ENCODE data around the gene KIF6. TPM values are rescaled to one million over a fixed set of nuclear protein-coding genes. Genes with fewer than 3 reads are reported as not detected.

Gene KIF6
- total and polyA plus RNA-seq, 2 of the 8 experiments (the other 6 are each of a cell fraction or from before 2014, with no cell fraction given), result 0.53 to 0.65 TPM

DNA sequence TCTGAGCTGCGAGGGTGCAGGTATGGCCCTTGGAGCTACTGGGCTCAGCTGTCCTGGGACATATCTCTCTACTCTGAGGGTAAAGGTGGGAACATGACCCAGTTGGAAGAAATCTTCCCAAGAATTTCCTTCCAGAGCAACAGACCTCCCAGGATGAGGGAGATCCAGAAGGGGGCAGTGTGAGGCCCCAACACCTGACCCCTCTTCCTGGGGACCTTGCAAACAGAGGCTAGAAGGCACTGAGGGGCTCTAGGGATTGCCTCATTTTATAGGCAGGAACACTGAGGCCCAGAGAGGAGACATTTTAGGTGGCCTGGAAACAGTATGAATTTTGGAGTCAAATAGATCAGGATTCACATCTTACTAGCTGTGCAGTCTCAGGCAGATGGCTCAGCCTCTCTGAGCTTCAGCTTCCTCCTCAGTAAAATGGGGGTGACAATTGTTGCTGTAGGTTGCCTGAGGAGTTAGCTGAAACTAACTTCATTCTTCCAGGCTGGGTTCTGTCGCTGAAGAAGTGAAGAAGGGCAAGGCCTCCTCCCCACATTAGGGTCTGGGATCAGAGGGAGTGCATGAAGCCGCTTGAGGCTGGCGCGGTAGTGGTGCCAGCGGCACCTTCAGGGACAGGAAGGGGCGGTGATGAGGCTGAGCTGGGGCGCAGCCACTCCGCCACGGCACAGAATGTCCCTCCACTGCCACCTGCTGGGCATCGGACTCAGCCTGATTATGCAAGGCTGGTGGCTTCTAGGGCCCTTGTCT lies 422.4 kb downstream of the KIF6 start (continued):
- TF ChIP-seq CREB1 (IDR thresholded peaks at IDR 0.05) (peak; percentile 41; the same call in 1 of the 2 replicates), BACH1 (IDR thresholded peaks at IDR 0.05; ENCODE audit: low read length) (no peak), SRF (IDR thresholded peaks at IDR 0.05; ENCODE audit: low read depth, low read length) (no peak), FOSL1 (IDR thresholded peaks at IDR 0.05; ENCODE audit: insufficient read depth, low read depth, low read length) (no peak), CTBP2 (IDR thresholded peaks at IDR 0.05; ENCODE audit: borderline replicate concordance, insufficient read depth, insufficient read length, low read length) (no peak), POLR2A (IDR thresholded peaks at IDR 0.05; ENCODE audit: control extremely low read depth in 1 of 2, low read depth in 2 of 2, low read length in 2 of 2) (no peak), BRCA1 (IDR thresholded peaks at IDR 0.05; ENCODE audit: low read depth, low read length) (no peak), CBX8 (IDR thresholded peaks at IDR 0.05; ENCODE audit: borderline replicate concordance, low read depth, low read length) (no peak), GABPA (IDR thresholded peaks at IDR 0.05; ENCODE audit: borderline replicate concordance, insufficient read depth, low read length) (0 out of 2 replicates have a peak, but pooled peaks have one; percentile 41), JUN (IDR thresholded peaks at IDR 0.05; ENCODE audit: low read depth, low read length) (no peak), RFX5 (IDR thresholded peaks at IDR 0.05; ENCODE audit: borderline replicate concordance, low read depth, low read length) (no peak), SIRT6 (IDR thresholded peaks at IDR 0.05; ENCODE audit: low read length) (no peak), RBBP5 (IDR thresholded peaks at IDR 0.05; ENCODE audit: borderline replicate concordance, low read depth, low read length) (no peak), EP300 (IDR thresholded peaks at IDR 0.05; ENCODE audit: borderline replicate concordance in 1 of 2, low read depth in 2 of 2, low read length in 2 of 2) (no peak), RXRA (IDR thresholded peaks at IDR 0.05; ENCODE audit: insufficient read depth, low read depth, low read length) (no peak), CBX5 (IDR thresholded peaks at IDR 0.05; ENCODE audit: low read depth, low read length) (no peak), TBP (IDR thresholded peaks at IDR 0.05; ENCODE audit: low read depth, low read length) (peak; percentile 67; the same call in 1 of the 2 replicates), TAF7 (optimal IDR thresholded peaks at IDR 0.05; ENCODE audit: borderline replicate concordance, low read depth, low read length) (no peak), ASH2L (IDR thresholded peaks at IDR 0.05; ENCODE audit: low read length) (no peak), EGR1 (IDR thresholded peaks at IDR 0.05; ENCODE audit: borderline replicate concordance, low read depth, low read length) (no peak)
- TF ChIP-seq, protein P1, sequence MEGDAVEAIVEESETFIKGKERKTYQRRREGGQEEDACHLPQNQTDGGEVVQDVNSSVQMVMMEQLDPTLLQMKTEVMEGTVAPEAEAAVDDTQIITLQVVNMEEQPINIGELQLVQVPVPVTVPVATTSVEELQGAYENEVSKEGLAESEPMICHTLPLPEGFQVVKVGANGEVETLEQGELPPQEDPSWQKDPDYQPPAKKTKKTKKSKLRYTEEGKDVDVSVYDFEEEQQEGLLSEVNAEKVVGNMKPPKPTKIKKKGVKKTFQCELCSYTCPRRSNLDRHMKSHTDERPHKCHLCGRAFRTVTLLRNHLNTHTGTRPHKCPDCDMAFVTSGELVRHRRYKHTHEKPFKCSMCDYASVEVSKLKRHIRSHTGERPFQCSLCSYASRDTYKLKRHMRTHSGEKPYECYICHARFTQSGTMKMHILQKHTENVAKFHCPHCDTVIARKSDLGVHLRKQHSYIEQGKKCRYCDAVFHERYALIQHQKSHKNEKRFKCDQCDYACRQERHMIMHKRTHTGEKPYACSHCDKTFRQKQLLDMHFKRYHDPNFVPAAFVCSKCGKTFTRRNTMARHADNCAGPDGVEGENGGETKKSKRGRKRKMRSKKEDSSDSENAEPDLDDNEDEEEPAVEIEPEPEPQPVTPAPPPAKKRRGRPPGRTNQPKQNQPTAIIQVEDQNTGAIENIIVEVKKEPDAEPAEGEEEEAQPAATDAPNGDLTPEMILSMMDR (IDR thresholded peaks at IDR 0.05; ENCODE audit: control extremely low read depth in 1 of 3, insufficient read depth in 1 of 3, low read depth in 1 of 3, low read length in 3 of 3), result peak; percentile 95 to 98 (median 97)
- TF ChIP-seq, protein P2, sequence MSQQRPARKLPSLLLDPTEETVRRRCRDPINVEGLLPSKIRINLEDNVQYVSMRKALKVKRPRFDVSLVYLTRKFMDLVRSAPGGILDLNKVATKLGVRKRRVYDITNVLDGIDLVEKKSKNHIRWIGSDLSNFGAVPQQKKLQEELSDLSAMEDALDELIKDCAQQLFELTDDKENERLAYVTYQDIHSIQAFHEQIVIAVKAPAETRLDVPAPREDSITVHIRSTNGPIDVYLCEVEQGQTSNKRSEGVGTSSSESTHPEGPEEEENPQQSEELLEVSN (IDR thresholded peaks at IDR 0.05), result no peak

All from H1 (cell line).